Measurements from ENCODE around the gene ZNF445. TPM values are rescaled to one million over a fixed set of nuclear protein-coding genes. Genes with fewer than 3 reads are reported as not detected.
A peak's percentile ranks its signal among the peaks of the same experiment; 100 is the strongest.
"Not testable (repeated sequence)": the region's sequence is repeated elsewhere in the genome, so short reads cannot be mapped to it uniquely, and the experiment has no call there.

ZNF445 gene
- total and polyA plus RNA-seq, 9 of the 15 experiments (the other 6 are each of a cell fraction or from before 2014, with no cell fraction given), result 1.2 to 26.9 (median 10.6) TPM

DNA sequence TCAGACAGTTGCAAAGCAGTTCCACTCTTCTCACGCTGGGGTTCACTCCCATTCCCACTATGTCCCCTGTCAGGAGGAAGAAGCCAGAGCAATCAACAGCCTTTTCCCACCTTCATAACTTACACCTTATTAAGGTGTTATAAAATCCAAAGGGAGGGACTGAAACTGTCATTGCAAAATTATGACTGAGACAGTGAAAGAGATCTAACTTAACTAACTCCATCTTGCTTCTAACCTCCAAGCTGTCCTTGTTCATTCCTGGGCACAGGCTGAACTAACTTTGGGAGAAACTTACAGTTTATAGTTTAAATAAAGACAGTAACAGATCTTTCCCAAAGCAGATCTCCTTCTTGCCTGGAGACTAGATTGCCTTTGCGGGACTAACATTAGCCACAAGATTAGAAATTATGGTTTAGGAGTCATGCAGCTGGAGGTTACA lies 9.4 kb downstream of the ZNF445 start (continued):
- TF ChIP-seq, protein P1, sequence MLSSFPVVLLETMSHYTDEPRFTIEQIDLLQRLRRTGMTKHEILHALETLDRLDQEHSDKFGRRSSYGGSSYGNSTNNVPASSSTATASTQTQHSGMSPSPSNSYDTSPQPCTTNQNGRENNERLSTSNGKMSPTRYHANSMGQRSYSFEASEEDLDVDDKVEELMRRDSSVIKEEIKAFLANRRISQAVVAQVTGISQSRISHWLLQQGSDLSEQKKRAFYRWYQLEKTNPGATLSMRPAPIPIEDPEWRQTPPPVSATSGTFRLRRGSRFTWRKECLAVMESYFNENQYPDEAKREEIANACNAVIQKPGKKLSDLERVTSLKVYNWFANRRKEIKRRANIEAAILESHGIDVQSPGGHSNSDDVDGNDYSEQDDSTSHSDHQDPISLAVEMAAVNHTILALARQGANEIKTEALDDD (IDR thresholded peaks at IDR 0.05), result peak; percentile 54; the same call in 1 of the 2 replicates
- TF ChIP-seq ILK (tag; IDR thresholded peaks at IDR 0.05; ENCODE audit: borderline replicate concordance, low read depth) (peak; percentile 49; the same call in 1 of the 2 replicates), PTTG1 (tag; IDR thresholded peaks at IDR 0.05; ENCODE audit: low read depth) (peak; percentile 81), ZNF583 (CRISPR knock-in tag; IDR thresholded peaks at IDR 0.05) (0 out of 2 replicates have a peak, but pooled peaks have one; percentile 20), ZNF197 (CRISPR knock-in tag; IDR thresholded peaks at IDR 0.05; ENCODE audit: low read depth) (peak; percentile 69; the same call in 1 of the 2 replicates), NFXL1 (CRISPR knock-in tag; IDR thresholded peaks at IDR 0.05) (peak; percentile 64; the same call in 1 of the 2 replicates), ZNF639 (CRISPR knock-in tag; conservative IDR thresholded peaks at IDR 0.05 in 1 of 2, IDR thresholded peaks at IDR 0.05 in 1 of 2) (peak in 1 of 2 experiments; percentile 89; a peak in 2 of 4 replicates), ZNF507 (tag; conservative IDR thresholded peaks at IDR 0.05) (0 out of 2 replicates have a peak, but pooled peaks have one; percentile 13), ZNF584 (CRISPR knock-in tag; IDR thresholded peaks at IDR 0.05; ENCODE audit: low read depth) (peak; percentile 81), TEAD2 (tag; IDR thresholded peaks at IDR 0.05) (peak; percentile 84), PTRF (tag; IDR thresholded peaks at IDR 0.05) (peak; percentile 87), ZNF395 (CRISPR knock-in tag; IDR thresholded peaks at IDR 0.05) (peak; percentile 89), HDAC2 (IDR thresholded peaks at IDR 0.05) (0 out of 2 replicates have a peak, but pooled peaks have one; percentile 11), CC2D1A (IDR thresholded peaks at IDR 0.05) (0 out of 2 replicates have a peak, but pooled peaks have one; percentile 22), MEF2D (tag; conservative IDR thresholded peaks at IDR 0.05; ENCODE audit: low read depth) (peak; percentile 76), NR2C1 (tag; IDR thresholded peaks at IDR 0.05) (peak; percentile 78)
- TF ChIP-seq, protein P2, sequence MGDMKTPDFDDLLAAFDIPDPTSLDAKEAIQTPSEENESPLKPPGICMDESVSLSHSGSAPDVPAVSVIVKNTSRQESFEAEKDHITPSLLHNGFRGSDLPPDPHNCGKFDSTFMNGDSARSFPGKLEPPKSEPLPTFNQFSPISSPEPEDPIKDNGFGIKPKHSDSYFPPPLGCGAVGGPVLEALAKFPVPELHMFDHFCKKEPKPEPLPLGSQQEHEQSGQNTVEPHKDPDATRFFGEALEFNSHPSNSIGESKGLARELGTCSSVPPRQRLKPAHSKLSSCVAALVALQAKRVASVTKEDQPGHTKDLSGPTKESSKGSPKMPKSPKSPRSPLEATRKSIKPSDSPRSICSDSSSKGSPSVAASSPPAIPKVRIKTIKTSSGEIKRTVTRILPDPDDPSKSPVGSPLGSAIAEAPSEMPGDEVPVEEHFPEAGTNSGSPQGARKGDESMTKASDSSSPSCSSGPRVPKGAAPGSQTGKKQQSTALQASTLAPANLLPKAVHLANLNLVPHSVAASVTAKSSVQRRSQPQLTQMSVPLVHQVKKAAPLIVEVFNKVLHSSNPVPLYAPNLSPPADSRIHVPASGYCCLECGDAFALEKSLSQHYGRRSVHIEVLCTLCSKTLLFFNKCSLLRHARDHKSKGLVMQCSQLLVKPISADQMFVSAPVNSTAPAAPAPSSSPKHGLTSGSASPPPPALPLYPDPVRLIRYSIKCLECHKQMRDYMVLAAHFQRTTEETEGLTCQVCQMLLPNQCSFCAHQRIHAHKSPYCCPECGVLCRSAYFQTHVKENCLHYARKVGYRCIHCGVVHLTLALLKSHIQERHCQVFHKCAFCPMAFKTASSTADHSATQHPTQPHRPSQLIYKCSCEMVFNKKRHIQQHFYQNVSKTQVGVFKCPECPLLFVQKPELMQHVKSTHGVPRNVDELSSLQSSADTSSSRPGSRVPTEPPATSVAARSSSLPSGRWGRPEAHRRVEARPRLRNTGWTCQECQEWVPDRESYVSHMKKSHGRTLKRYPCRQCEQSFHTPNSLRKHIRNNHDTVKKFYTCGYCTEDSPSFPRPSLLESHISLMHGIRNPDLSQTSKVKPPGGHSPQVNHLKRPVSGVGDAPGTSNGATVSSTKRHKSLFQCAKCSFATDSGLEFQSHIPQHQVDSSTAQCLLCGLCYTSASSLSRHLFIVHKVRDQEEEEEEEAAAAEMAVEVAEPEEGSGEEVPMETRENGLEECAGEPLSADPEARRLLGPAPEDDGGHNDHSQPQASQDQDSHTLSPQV (IDR thresholded peaks at IDR 0.05), result peak; percentile 99
- TF ChIP-seq, protein P3, sequence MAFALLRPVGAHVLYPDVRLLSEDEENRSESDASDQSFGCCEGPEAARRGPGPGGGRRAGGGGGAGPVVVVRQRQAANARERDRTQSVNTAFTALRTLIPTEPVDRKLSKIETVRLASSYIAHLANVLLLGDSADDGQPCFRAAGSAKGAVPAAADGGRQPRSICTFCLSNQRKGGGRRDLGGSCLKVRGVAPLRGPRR (CRISPR knock-in tag; IDR thresholded peaks at IDR 0.05), result peak; percentile 56; the same call in 1 of the 2 replicates
- TF ChIP-seq NR2C1 (IDR thresholded peaks at IDR 0.05), result not testable (repeated sequence)

All from K562 (cell line).